IMR-90 (cell line): Measurements from ENCODE around the gene TCOF1. TPM values are rescaled to one million over a fixed set of nuclear protein-coding genes. Genes with fewer than 3 reads are reported as not detected.

ENCODE experiments used
- ATAC-seq: fragments of 200-7000 bp; cut with Tn5 transposase; 2 replicates; pipeline ENCODE4 v1.9.1; 2020; ENCODE audit warnings: low read depth, mild to moderate bottlenecking, moderate library complexity
- BruUV-seq: library from RNA; stranded (reverse); fragments of 400-500 nt; replicated peaks from 2 replicates; lab custom pipeline; 2021; lab: Mats Ljungman, UMichigan
- CTCF ChIA-PET: fragments of 300-600 bp; formaldehyde crosslinking; extraction: SDS; loops from one replicate; lab custom pipeline; 2021; ENCODE audit warnings: antibody characterized with exemption; lab: Yijun Ruan, JAX
- POLR2A ChIA-PET: fragments of 300-600 bp; sonication (Branson Sonifier 250); formaldehyde crosslinking; loops from one replicate; lab custom pipeline; 2022; ENCODE audit warnings: antibody characterized with exemption; ENCODE audit not compliant: unreplicated experiment; lab: Charles Lee
- DNase-seq: peaks from one replicate; pipeline ENCODE4 v3.0.0; 2013
- H2AFZ ChIP-seq: replicated peaks from 2 replicates; pipeline ENCODE3; 2013; ENCODE audit warnings: low read length, mild to moderate bottlenecking; ENCODE audit not compliant: poor library complexity
- H2AK5ac ChIP-seq: 2 replicates; pipeline ENCODE4 v1.6.1; 2013; ENCODE audit warnings: low read depth, low read length, inconsistent platforms
- H2AK9ac ChIP-seq: replicated peaks from 2 replicates; pipeline ENCODE3; 2013; ENCODE audit warnings: mild to moderate bottlenecking, low read depth, low read length, moderate library complexity; ENCODE audit not compliant: poor library complexity
- H2BK120ac ChIP-seq: 2 replicates; pipeline ENCODE4 v1.6.1; 2013; ENCODE audit warnings: low read depth, low read length, inconsistent platforms
- H2BK15ac ChIP-seq: 3 replicates; pipeline ENCODE4 v1.6.1; 2013; ENCODE audit warnings: low read depth, low read length, inconsistent platforms
- H2BK20ac ChIP-seq: 2 replicates; pipeline ENCODE4 v1.6.1; 2013; ENCODE audit warnings: low read depth, mild to moderate bottlenecking, inconsistent platforms, low read length, moderate library complexity
- H2BK5ac ChIP-seq: 2 replicates; pipeline ENCODE4 v1.6.1; 2013; ENCODE audit warnings: mild to moderate bottlenecking, low read depth, low read length, inconsistent platforms; ENCODE audit not compliant: poor library complexity, severe bottlenecking
- H3K14ac ChIP-seq: replicated peaks from 2 replicates; pipeline ENCODE4 v1.6.1; 2013; ENCODE audit warnings: low read depth, low read length, inconsistent platforms
- H3K18ac ChIP-seq: 2 replicates; pipeline ENCODE4 v1.6.1; 2013; ENCODE audit warnings: low read depth, low read length, control low read depth
- H3K23ac ChIP-seq: 2 replicates; pipeline ENCODE4 v1.6.1; 2013; ENCODE audit warnings: low read depth, low read length, inconsistent platforms
- H3K27ac ChIP-seq: 2 replicates; pipeline ENCODE4 v1.5.1; 2013; ENCODE audit warnings: mild to moderate bottlenecking, control low read depth, low read length; ENCODE audit not compliant: insufficient read depth
- H3K27me3 ChIP-seq: 2 replicates; pipeline ENCODE4 v1.6.1; 2013; ENCODE audit warnings: low read length; ENCODE audit not compliant: control insufficient read depth, insufficient read depth
- H3K36me3 ChIP-seq: 2 replicates; pipeline ENCODE4 v1.6.1; 2013; ENCODE audit warnings: low read length, mixed read lengths; ENCODE audit not compliant: control insufficient read depth, insufficient read depth
- H3K4ac ChIP-seq: 2 replicates; pipeline ENCODE4 v1.6.1; 2013; ENCODE audit warnings: low read depth, low read length, inconsistent platforms
- H3K4me1 ChIP-seq: 2 replicates; pipeline ENCODE4 v1.6.1; 2013; ENCODE audit warnings: low read length, mixed read lengths; ENCODE audit not compliant: control insufficient read depth, insufficient read depth
- H3K4me2 ChIP-seq: 2 replicates; pipeline ENCODE4 v1.6.1; 2013; ENCODE audit warnings: low read depth, mild to moderate bottlenecking, control low read depth, low read length, moderate library complexity
- H3K4me3 ChIP-seq: 2 replicates; pipeline ENCODE4 v1.5.1; 2013; ENCODE audit warnings: low read depth, mild to moderate bottlenecking, control low read depth, low read length, moderate library complexity; ENCODE audit not compliant: insufficient read depth
- H3K56ac ChIP-seq: 2 replicates; pipeline ENCODE4 v1.6.1; 2013; ENCODE audit warnings: low read length, inconsistent platforms; ENCODE audit not compliant: insufficient read depth; ENCODE audit errors: extremely low read depth
- H3K79me1 ChIP-seq, 2 experiments: 2 replicates each; pipeline ENCODE4 v1.6.1; 2013; ENCODE audit warnings: low read length in 2 of 2, inconsistent platforms in 1 of 2, low read depth in 1 of 2
- H3K9ac ChIP-seq: 2 replicates; pipeline ENCODE4 v1.6.1; 2013; ENCODE audit warnings: low read depth, low read length, control low read depth
- H3K9me1 ChIP-seq: 2 replicates; pipeline ENCODE4 v1.6.1; 2013; ENCODE audit warnings: low read length, inconsistent platforms; ENCODE audit not compliant: insufficient read depth
- H3K9me3 ChIP-seq: 2 replicates; pipeline ENCODE4 v1.6.1; 2013; ENCODE audit warnings: low read length; ENCODE audit not compliant: control insufficient read depth, insufficient read depth
- H4K20me1 ChIP-seq: 2 replicates; pipeline ENCODE4 v1.6.1; 2013; ENCODE audit warnings: low read length, inconsistent platforms; ENCODE audit not compliant: insufficient read depth
- H4K5ac ChIP-seq: 2 replicates; pipeline ENCODE4 v1.6.1; 2013; ENCODE audit warnings: mild to moderate bottlenecking, low read depth, low read length, control low read depth
- H4K8ac ChIP-seq, 2 experiments: 2 replicates each; pipeline ENCODE4 v1.6.1; 2013; ENCODE audit warnings: low read depth in 2 of 2, low read length in 2 of 2, control low read depth in 1 of 2, inconsistent platforms in 1 of 2
- H4K91ac ChIP-seq: 2 replicates; pipeline ENCODE4 v1.6.1; 2013; ENCODE audit warnings: low read depth, low read length, inconsistent platforms; ENCODE audit not compliant: insufficient read depth
- RAD21 ChIP-seq: IDR thresholded peaks from 2 replicates; pipeline ENCODE4 v1.6.1; 2012; ENCODE audit warnings: low read length, improper control_type of control experiment
- RFX5 ChIP-seq: IDR thresholded peaks from 2 replicates; pipeline ENCODE4 v1.8.0; 2012; ENCODE audit warnings: low read depth, mild to moderate bottlenecking, low read length, moderate library complexity
- WGBS, 2 experiments: methylation state at CpG; one replicate each; pipeline versions ENCODE4 v1.1.5 to v1.1.7; 2013; ENCODE audit warnings: missing lambda C conversion rate in 2 of 2; ENCODE audit not compliant: insufficient read length in 1 of 2; ENCODE audit errors: extremely low coverage in 2 of 2; 5-methylcytosine and 5-hydroxymethylcytosine counted together
- dilution Hi-C: fragments of 300-500 bp; cut with HindIII; formaldehyde crosslinking; loops from one replicate; pipeline ENCODE4 v1.14.3; 2018; ENCODE audit warnings: low sequenced_read_pairs; ENCODE audit not compliant: unreplicated experiment
- in situ Hi-C: fragments of 300-500 bp; cut with MboI; formaldehyde crosslinking; loops from 3 replicates; pipeline ENCODE4 v1.14.3; 2019; ENCODE audit warnings: low sequenced_read_pairs, inconsistent platforms, mixed read lengths
- intact Hi-C: fragments of 100-400 bp; cut with micrococcal nuclease; formaldehyde crosslinking; loops from 2 replicates; pipeline ENCODE4 v1.10.0; 2022
- polyA plus RNA-seq, 3 experiments: library from polyadenylated mRNA; depleted of rRNA; stranded (reverse); fragments of >200 nt; gene quantifications; 2 replicates each; pipeline ENCODE4 v1.2.3, GENCODE V29; 2012; ENCODE audit warnings: low replicate concordance in 1 of 3
- total RNA-seq: library from RNA; depleted of rRNA; stranded (reverse); fragments of >200 nt; gene quantifications from 2 replicates; pipeline ENCODE4 v1.2.3, GENCODE V29; 2012

Gene TCOF1
- total and polyA plus RNA-seq, 2 of the 4 experiments (the other 2 are of a cell fraction) = 18.2 to 19.7 TPM

GRCh38 chr5:150410524-150411244 is 53.2 kb downstream of the TCOF1 start:
- Histone ChIP-seq H2AFZ (peak overlapping the region; percentile 69), H3K56ac (no peak overlapping the region), H3K79me1 (no peaks in the 10 kb centered on the region), H3K4ac (no peak overlapping the region), H3K23ac (no peak overlapping the region), H2AK9ac (no peak overlapping the region), H3K14ac (no peak overlapping the region), H3K27ac (no peak overlapping the region), H3K9me1 (peaks cover 3% of the 10 kb centered on the region; the same call in 1 of the 2 replicates), H3K9ac (no peak overlapping the region), H2BK15ac (no peak overlapping the region), H3K18ac (no peak overlapping the region), H2AK5ac (no peak overlapping the region), H3K27me3 (0 out of 2 replicates have a peak, but pooled peaks cover 1% of the 10 kb centered on the region), H3K4me1 (no peaks in the 10 kb centered on the region), H4K5ac (no peak overlapping the region), H4K91ac (no peak overlapping the region), H4K8ac (no peak overlapping the region), H3K4me3 (no peak overlapping the region), H2BK5ac (no peak overlapping the region), H3K9me3 (no peaks in the 10 kb centered on the region), H3K4me2 (no peak overlapping the region), H3K36me3 (no peaks in the 10 kb centered on the region), H2BK120ac (no peak overlapping the region), H4K20me1 (no peaks in the 10 kb centered on the region), H2BK20ac (no peak overlapping the region)
- dilution Hi-C loops = no loop called here
- ChIA-PET CTCF (interaction anchor here (0.6 to 0.8 kb wide), 3 partner anchors 25 to 249 kb away, joined by 3 to 6 read pairs (median 3); no protein-coding TSS in a partner anchor), POLR2A (interaction anchor here (0.6 kb wide), 1 partner anchor 14 kb away, joined by 12 read pairs; no protein-coding TSS in a partner anchor)
- in situ Hi-C loops = no loop called here
- intact Hi-C loops = no loop called here
- WGBS, 2 experiments = no CpG with 5 or more reads among the region's 4 CpGs
- TF ChIP-seq RFX5 = peak; percentile 99
- TF ChIP-seq RAD21 = no peak
- no TSS peak for BruUV-seq
- DNase-seq (peak; percentile 74), ATAC-seq (peak; percentile 75)
